Keratinocyte (primary cell): ENCODE measurements around the gene KXD1. TPM values are rescaled to one million over a fixed set of nuclear protein-coding genes. Genes with fewer than 3 reads are reported as not detected.

Experiments used
- DNase-seq: peaks from one replicate; pipeline ENCODE4 v3.0.0-alpha.2; 2011; ENCODE audit warnings: low read depth, missing footprints, low spot score
- FAIRE-seq: peaks from 2 replicates; lab custom pipeline; 2011; peaks lifted over from hg19 to GRCh38; lab: Jason Lieb, UNC
- H2AFZ ChIP-seq: 2 replicates; pipeline ENCODE4 v1.6.0; 2012; ENCODE audit warnings: low read length, control low read depth, inconsistent platforms; ENCODE audit not compliant: control insufficient read depth
- H3K27ac ChIP-seq: 2 replicates; pipeline ENCODE4 v1.5.1; 2011; ENCODE audit warnings: low read length; ENCODE audit not compliant: control insufficient read depth, insufficient read depth
- H3K27me3 ChIP-seq: 3 replicates; pipeline ENCODE4 v1.6.0; 2011; ENCODE audit warnings: low read length; ENCODE audit not compliant: control insufficient read depth, insufficient read depth; ENCODE audit errors: extremely low read depth
- H3K36me3 ChIP-seq, 2 experiments: 2 replicates in 1 of 2; 3 replicates in 1 of 2; pipeline ENCODE4 v1.5.1; 2011; ENCODE audit warnings: low read length in 2 of 2, mild to moderate bottlenecking in 1 of 2; ENCODE audit not compliant: control insufficient read depth in 2 of 2, insufficient read depth in 2 of 2; ENCODE audit errors: extremely low read depth in 1 of 2
- H3K4me1 ChIP-seq: 3 replicates; pipeline ENCODE4 v1.5.1; 2011; ENCODE audit warnings: low read length; ENCODE audit not compliant: control insufficient read depth, insufficient read depth; ENCODE audit errors: extremely low read depth
- H3K4me2 ChIP-seq: 3 replicates; pipeline ENCODE4 v1.6.0; 2011; ENCODE audit warnings: low read depth, low read length; ENCODE audit not compliant: control insufficient read depth, insufficient read depth; ENCODE audit errors: extremely low read depth
- H3K4me3 ChIP-seq, 3 experiments: fragments of 200-600 bp in 1 of 3; sonication (generic) in 1 of 3; 2 replicates in 2 of 3; 3 replicates in 1 of 3; pipeline ENCODE4 v1.5.1; 2011 to 2016; ENCODE audit warnings: low read length in 3 of 3, mild to moderate bottlenecking in 3 of 3, control low read depth in 2 of 3, inconsistent platforms in 1 of 3, low read depth in 1 of 3, mixed read lengths in 1 of 3, mixed run types in 1 of 3, moderate library complexity in 1 of 3; ENCODE audit not compliant: control insufficient read depth in 2 of 3, insufficient read depth in 2 of 3; ENCODE audit errors: extremely low read depth in 1 of 3
- H3K79me2 ChIP-seq: 2 replicates; pipeline ENCODE4 v1.6.0; 2012; ENCODE audit warnings: low read length; ENCODE audit not compliant: control insufficient read depth, insufficient read depth
- H3K9ac ChIP-seq: 3 replicates; pipeline ENCODE4 v1.6.0; 2011; ENCODE audit warnings: low read length; ENCODE audit not compliant: control insufficient read depth, insufficient read depth; ENCODE audit errors: extremely low read depth
- H3K9me1 ChIP-seq: 3 replicates; pipeline ENCODE4 v1.6.0; 2011; ENCODE audit warnings: low read length; ENCODE audit not compliant: control insufficient read depth, insufficient read depth; ENCODE audit errors: extremely low read depth
- H3K9me3 ChIP-seq: 2 replicates; pipeline ENCODE4 v1.5.1; 2012; ENCODE audit warnings: low read depth, low read length; ENCODE audit not compliant: control insufficient read depth
- H4K20me1 ChIP-seq: 3 replicates; pipeline ENCODE4 v1.6.0; 2011; ENCODE audit warnings: low read length; ENCODE audit not compliant: control insufficient read depth, insufficient read depth; ENCODE audit errors: extremely low read depth
- EZH2 ChIP-seq: IDR thresholded peaks from one replicate; pipeline ENCODE4 v1.6.1; 2012; ENCODE audit warnings: inconsistent platforms, mild to moderate bottlenecking, low read length, moderate library complexity
- dilution Hi-C: fragments of 300-500 bp; cut with MboI; formaldehyde crosslinking; loops from one replicate; pipeline ENCODE4 v1.7.0; 2020; ENCODE audit warnings: low sequenced_read_pairs; ENCODE audit not compliant: extremely low pct_ligation_motif_present
- polyA plus RNA-seq, 5 experiments: library from polyadenylated mRNA; depleted of rRNA in 3 of 5; stranded (reverse) in 3 of 5; stranded (forward) in 1 of 5; unstranded in 1 of 5; fragments of >200 nt; gene quantifications; 1 replicate in 1 of 5; 2 replicates in 3 of 5; 3 replicates in 1 of 5; pipeline versions ENCODE4 v1.2.1 to v1.2.3, GENCODE V29; 2011 to 2012; ENCODE audit warnings: missing spikeins in 2 of 5, low read depth in 1 of 5, low replicate concordance in 1 of 5
- TF ChIP-seq, protein P1 (sequence below), 3 experiments: IDR thresholded peaks in 1 of 3; conservative IDR thresholded peaks in 1 of 3; optimal IDR thresholded peaks in 1 of 3; 2 replicates in 2 of 3; 3 replicates in 1 of 3; pipeline versions ENCODE3 to v1.5.1; 2011; ENCODE audit warnings: low read length in 3 of 3, mild to moderate bottlenecking in 3 of 3, moderate library complexity in 2 of 3, control low read depth in 1 of 3, inconsistent platforms in 1 of 3; ENCODE audit not compliant: insufficient read depth in 2 of 3; ENCODE audit errors: extremely low read depth in 1 of 3

KXD1 gene
- polyA plus RNA-seq, 1 donor (not counting 4 experiments of a cell fraction or from before 2014, with no cell fraction given), result 94.6 TPM

DNA sequence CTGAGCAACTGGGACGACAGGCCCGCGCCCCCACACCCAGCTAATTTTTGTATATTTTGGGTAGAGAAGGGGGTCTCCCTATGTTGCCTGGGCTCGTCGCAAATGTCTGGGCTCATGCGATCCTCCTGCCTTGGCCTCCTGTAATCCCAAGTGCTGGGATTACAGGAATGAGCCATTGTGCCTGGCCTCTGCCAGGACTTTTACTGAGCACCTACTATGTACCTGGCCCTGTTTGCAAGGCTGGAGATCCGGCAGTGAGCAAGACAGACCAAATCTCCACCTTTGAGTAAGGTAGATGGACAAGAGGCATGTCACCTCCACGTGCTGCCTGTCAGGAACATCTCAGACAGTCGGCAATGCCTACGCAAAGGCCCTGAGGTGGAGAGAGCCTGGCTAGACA is 21.2 kb upstream of the KXD1 start:
- Histone ChIP-seq H3K4me1 (no peaks in the 10 kb centered on the region), H3K9me3 (no peaks in the 10 kb centered on the region), H3K27ac (no peak overlapping the region), H3K4me2 (no peak overlapping the region), H4K20me1 (no peaks in the 10 kb centered on the region), H3K9me1 (no peaks in the 10 kb centered on the region), H2AFZ (no peak overlapping the region), H3K27me3 (no peaks in the 10 kb centered on the region), H3K36me3 (peaks cover 36 to 50% of the 10 kb centered on the region in 2 experiments), H3K9ac (no peak overlapping the region), H3K4me3 (no peak overlapping the region), H3K79me2 (no peaks in the 10 kb centered on the region)
- DNase-seq (no peak), FAIRE-seq (no peak)
- TF ChIP-seq, protein P1, sequence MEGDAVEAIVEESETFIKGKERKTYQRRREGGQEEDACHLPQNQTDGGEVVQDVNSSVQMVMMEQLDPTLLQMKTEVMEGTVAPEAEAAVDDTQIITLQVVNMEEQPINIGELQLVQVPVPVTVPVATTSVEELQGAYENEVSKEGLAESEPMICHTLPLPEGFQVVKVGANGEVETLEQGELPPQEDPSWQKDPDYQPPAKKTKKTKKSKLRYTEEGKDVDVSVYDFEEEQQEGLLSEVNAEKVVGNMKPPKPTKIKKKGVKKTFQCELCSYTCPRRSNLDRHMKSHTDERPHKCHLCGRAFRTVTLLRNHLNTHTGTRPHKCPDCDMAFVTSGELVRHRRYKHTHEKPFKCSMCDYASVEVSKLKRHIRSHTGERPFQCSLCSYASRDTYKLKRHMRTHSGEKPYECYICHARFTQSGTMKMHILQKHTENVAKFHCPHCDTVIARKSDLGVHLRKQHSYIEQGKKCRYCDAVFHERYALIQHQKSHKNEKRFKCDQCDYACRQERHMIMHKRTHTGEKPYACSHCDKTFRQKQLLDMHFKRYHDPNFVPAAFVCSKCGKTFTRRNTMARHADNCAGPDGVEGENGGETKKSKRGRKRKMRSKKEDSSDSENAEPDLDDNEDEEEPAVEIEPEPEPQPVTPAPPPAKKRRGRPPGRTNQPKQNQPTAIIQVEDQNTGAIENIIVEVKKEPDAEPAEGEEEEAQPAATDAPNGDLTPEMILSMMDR (optimal IDR thresholded peaks at IDR 0.05 in 1 of 3, IDR thresholded peaks at IDR 0.05 in 1 of 3, conservative IDR thresholded peaks at IDR 0.05 in 1 of 3; ENCODE audit: extremely low read depth in 1 of 3, insufficient read depth in 2 of 3, low read length in 3 of 3), result no peak
- TF ChIP-seq EZH2, result no peak
- dilution Hi-C loops, result no loop called here

DNA sequence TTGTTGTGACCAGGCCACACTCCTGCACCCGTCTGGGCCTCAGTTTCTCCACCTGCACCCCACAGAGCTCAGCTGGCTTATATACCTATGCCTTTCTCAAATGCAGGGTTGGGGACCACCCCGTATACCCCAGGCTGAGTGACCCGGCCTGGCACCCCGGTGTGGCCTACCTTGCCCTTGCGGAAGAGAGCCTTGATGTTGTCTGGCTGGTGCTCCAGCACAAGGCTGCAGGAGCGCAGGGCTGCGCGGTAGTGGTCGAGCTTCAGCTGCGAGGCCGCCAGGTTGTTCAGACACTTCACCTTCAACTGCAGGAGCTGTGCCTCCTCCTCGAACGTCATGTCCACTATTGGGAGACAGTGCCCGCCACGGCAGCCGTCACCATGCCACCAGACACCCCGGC is 20.2 kb upstream of the KXD1 start:
- TF ChIP-seq EZH2, result no peak
- TF ChIP-seq, protein P1 (optimal IDR thresholded peaks at IDR 0.05 in 1 of 3, IDR thresholded peaks at IDR 0.05 in 1 of 3, conservative IDR thresholded peaks at IDR 0.05 in 1 of 3; ENCODE audit: extremely low read depth in 1 of 3, insufficient read depth in 2 of 3, low read length in 3 of 3), result no peak
- dilution Hi-C loops, result no loop called here
- Histone ChIP-seq H3K4me3 (no peak overlapping the region), H2AFZ (no peak overlapping the region), H3K27ac (no peak overlapping the region), H3K9ac (no peak overlapping the region), H4K20me1 (no peaks in the 10 kb centered on the region), H3K4me1 (peaks cover 4% of the 10 kb centered on the region), H3K9me1 (no peaks in the 10 kb centered on the region), H3K9me3 (no peaks in the 10 kb centered on the region), H3K4me2 (no peak overlapping the region), H3K79me2 (peaks cover 8% of the 10 kb centered on the region), H3K36me3 (peaks cover 27 to 46% of the 10 kb centered on the region in 2 experiments), H3K27me3 (no peaks in the 10 kb centered on the region)
- DNase-seq (no peak), FAIRE-seq (no peak)
